Embryonic facial prominence (tissue), 1 donor: ENCODE measurements around the gene JOSD1.

Source experiments
- DNase-seq: peaks from one replicate; pipeline ENCODE4 v3.0.0-alpha.2; 2016; ENCODE audit errors: extremely low spot score

Gene JOSD1

DNA sequence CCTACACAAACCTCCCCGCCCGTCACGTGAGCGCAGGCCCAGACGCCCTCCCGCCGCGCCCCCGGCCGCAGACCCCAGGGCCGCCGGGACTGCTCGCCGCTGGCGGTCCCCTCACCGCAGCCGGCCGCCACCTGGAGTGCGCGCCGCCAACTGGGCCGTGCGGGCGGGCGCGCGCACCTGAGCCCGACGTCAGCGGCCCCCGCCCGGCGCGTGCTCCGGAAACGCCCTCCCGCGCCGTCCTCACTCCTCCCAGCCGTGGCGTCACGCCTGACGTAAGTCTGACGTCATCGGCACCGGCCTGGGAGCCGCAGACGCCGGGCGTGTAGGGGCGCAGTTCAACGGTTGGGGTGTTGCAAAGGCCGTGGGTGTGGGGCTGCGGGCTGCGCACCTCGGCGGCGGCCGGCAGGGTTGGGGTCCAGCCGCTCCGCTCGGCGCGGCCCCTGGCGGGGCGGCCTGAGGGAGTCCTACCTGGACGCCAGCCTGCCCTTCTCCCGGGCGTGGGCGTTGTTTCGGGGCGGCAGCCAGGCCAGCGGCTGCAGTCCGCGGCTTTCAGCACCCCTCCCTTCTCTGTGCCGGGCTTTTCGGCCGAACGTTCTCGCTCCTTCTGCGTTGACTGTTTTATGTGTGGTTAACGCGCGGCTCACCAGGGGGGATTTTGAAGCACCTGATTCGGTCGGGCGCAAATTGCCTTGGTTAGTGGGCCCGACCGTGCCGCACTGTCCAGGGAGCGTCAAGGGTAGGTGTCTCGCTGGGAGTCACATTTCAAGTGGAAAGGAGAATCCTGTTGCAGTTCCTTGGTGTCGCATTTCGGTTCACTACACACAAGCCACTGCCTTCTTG lies at the start of gene JOSD1:
Gene JOSD1 (minus strand): TSS at position 155 of the 840 bp plus-strand sequence. CDS start 956 bp downstream, outside the sequence.
- peak; percentile 89 for DNase-seq

DNA sequence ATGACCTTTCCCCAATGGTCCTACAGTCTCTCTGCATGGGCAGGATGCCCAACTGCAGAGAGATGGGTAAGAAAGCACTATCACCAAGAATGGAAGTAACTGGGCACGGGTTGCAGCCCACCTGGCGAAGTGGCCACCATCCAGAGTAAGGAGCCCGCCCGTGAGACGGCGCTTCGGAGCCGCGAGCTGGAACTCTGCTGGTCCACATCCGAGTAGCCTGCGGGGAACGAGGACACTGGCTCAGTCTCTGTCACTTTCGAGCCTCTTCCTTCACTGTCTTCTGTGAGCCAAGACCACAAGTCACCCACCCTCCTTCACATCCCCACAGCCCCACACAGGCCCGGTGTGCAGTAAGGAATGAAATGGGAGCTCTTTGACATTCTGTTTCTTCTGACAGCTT lies 49.4 kb upstream of the JOSD1 start:
- no peak for DNase-seq

GRCh38 chr22:38748487-38749136 lies 47.9 kb upstream of the JOSD1 start:
- DNase-seq = no peak

GRCh38 chr22:38745676-38746460 lies 45.1 kb upstream of the JOSD1 start:
- no peak for DNase-seq

- no peak for DNase-seq
Measured at GRCh38 chr22:38744981-38745380, 44.2 kb upstream of the JOSD1 start.

- DNase-seq = no peak
Measured at GRCh38 chr22:38742176-38742942, 41.6 kb upstream of the JOSD1 start.

GRCh38 chr22:38741576-38741975 lies 40.8 kb upstream of the JOSD1 start:
- no peak for DNase-seq

GRCh38 chr22:38741166-38741565 lies 40.4 kb upstream of the JOSD1 start:
- no peak for DNase-seq

DNA sequence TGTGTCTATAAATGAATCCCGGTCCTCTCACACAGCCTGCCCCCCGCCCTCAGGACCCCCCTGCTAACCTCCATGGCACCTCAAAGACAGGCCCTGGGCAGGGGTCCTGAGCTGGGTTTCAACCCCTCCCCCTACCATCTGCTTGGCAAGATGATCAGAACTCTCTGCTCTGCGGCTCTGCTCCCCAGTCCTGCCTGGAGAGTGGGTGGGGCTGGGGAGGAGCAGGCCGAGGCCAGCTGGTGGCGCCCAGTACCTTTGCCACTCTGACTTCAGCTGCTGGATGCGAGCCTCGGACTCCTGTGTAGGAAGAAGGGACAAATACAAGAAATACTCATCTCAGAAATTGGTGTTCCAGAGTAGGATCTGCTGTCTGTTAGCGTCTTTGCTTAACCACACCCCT lies 40.0 kb upstream of the JOSD1 start:
- DNase-seq = no peak

DNA sequence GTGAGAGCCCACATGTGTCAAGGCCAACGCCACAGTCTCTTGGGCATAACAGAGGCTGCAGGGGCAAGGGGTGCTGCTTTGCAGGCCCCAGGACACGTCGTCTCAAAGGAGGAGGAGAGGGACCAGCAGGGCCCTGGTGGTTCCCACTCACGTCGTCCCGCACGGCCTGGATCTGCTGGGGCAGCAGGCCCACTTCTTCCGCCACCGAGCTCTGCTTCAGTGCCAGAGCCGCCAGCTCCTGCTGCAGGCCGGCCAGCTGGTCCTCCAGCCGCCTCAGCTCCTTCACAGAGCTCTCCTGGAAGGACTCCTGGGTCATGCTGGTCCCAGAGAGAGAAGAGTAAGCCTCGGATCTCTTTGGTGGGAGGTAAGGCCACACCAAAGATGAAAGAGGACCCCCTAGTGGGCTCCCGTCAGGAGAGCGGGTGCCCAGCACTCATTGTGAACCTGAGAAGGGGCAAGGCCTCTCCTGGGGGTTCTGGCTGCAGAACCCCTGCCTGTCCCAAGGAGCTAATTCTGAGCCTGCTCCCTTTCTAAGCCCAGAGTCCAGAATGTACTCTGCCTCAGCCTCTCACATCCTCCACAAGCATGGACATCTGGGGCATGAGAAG lies 39.5 kb upstream of the JOSD1 start:
- DNase-seq = no peak

GRCh38 chr22:38739300-38740055 lies 38.7 kb upstream of the JOSD1 start:
- DNase-seq = no peak

DNA sequence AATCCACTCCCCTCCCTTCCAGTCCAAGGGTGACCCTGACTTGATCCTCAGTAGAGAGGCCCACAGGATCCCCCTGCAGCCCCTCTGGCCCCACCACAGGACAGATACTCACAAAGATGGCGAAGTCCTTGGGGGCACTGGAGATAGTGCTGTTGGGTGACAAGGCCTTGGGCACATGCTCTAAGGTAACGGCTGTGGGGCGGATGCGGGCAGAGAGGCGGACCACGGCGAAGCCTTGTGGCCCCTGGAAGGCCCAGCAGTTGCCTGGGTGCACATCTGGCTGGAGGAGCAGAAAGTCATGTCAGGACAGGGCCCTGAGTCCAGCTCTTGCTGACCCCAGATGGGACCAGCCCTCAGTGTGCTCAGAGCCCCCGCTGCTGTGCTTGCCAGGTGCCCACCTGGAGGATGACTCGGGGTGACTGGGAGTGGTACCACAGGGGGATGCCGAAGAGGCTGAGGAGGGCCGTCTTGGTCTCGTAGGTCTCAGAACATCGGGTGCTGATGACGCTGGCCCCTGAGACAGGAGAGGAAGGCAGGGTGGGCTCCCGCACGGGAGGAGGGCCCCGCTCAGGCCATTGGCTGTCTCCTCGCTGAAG lies 37.8 kb upstream of the JOSD1 start:
- no peak for DNase-seq

DNA sequence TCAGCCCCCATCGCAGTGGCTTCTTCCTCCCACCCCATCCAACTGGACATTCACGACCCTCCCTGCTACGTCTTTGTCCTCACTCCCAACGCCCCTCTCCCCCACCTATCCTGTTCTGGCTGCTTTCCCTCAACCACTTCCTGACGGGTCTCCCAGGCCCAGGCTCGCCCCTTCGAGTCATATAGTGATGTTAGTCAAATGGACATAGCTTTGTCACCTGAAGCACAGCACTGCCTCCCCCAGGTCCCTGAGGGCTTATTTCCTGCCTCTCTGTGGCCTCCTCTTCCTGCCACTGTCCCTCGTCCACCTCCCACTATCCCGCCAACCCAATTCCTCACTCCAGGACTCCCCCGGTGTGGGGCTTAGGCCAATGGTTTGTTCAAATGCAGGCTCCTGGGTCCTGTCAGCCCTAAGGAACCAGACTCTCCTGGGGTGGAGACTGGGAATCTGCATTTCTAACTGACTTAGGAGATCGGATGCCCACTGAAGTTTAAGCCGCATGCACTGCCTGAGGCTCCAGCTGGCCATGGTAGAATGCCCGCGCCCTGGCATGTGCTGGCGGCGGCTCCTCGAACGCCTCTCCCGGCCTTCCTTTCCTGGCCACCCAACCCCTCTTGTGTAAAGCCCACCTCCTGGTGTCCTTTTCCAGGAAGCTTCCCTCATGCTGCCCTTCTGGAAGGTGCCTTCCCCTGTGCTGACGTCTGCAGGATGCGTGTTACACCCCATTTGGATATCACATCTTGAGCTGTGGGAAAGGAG lies 36.7 kb upstream of the JOSD1 start:
- no peak for DNase-seq

DNA sequence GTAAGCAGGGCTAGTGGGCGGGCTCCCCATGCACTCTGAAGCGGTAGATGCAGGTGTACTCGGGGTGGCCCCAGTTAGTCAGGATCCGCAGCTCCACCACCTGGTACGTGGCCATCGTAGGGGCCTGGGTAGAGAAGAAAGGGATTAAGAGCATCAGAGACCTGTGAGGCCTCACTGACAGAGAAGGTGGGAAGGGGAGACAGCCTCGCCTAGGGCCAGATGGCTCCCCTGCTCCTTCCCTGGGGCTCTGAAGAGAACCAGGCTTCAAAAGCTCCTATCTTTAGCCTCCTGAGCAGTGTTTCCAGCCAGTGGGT lies 35.5 kb upstream of the JOSD1 start:
- DNase-seq = no peak

DNA sequence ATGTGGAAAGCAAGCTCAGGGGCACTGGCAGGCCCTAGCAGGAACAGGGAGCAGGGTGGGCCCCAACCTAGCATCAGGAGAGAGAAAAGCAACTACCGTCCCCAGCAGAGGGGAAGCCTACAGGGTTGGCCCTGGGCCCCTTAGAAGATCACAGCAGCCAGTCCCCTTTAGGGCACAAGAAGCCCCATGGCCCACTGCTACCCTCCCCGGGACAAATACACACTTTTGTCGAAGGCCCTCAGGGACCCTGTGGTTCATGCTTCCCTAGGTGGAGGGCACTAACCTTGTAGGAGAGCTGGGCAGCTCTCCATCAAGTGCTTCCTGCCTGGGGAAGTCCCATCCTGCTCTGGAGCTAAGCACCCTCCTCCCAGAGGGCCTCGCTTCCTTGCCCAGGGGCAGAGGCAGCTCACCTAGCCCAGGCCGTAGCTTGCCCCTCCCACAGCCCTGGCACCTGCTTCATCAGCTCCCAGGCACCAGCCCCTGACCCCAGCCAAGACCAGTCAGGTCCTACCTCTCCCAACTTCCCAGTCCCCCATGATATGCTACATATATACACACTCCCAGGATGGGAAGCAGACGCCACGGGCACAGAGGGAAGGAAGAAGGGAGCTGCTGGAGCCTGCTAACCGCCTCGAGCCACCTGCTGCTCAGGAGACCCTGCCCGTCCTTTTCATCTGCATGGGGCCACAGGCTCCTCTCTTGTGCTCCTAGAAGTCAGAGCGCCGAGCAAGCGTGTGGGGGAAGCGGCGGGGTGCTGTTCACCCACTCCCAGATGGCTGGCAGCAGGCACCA lies 34.9 kb upstream of the JOSD1 start:
- no peak for DNase-seq

GRCh38 chr22:38735126-38735464 lies 34.4 kb upstream of the JOSD1 start:
- DNase-seq = no peak

DNA sequence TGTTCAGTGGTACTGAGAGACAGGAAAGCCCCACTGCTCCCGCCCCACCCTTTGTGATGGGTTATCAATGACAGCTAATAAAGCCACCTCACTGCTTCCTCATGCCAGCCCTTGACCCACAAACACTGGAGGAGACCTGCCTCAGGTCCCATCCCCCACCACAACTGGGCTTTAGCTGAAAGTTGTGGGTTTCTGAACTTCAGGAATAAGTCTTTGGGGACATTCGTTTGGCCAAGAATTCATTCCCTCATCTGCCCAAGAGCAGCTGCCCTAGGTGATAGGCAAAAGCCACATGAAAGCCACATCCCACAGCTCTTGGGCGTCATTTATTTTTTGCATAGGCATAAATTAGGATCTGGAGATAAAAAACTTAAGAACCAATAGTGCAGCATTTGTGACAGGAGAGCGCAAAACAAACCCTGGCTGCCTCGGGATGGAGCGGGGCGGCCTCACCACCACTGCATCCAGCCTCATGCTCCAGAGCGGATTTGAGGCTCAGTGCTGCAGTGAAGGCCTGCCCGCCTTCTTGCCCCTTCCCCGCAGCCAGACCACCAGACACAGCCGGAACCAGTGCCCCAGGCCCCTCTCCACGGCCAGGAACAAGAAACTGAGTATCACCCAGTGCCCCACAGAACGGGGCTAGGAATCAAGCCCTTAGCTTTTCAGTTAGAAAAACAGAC lies 33.8 kb upstream of the JOSD1 start:
- DNase-seq = no peak

DNA sequence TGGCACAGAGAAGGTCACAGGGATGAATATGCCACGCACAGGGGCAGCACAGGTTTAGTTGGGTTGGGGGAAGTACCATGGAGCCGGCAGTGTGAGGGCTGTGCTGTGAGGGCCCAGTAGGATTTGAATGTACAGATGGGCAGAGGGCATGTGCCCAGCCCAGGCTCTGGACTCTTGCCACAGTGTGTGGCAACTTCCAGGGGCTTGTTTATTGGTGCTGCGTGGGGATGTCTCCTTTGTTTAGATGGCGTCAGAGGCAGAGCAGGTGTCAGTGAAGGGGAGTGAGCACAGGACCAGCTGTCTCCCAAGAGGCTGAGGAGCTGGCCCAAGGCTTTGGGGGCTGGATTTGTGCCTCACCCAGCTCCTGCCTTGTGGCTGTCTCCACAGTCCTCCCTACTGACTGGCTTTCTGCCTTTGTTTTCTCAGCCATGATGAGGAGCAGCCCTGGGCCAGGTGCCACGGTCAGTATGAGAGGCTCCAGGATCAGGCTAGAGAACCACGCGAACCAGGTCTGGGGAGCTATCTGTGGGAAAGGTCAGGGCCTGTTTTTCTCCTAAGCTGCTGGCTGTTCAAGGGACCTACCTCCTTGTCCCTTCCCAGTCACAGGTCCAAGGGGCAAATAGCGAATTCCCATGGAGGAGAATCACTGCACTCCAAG lies 33.1 kb upstream of the JOSD1 start:
- no peak for DNase-seq
